HG03521 (cell line): Measurements from ENCODE around the gene USP21.

ENCODE experiments used
- ATAC-seq: cut with Tn5 transposase; IDR thresholded peaks from one replicate; pipeline ENCODE4 v1.9.1; 2021; ENCODE audit warnings: mild to moderate bottlenecking, moderate library complexity; ENCODE audit not compliant: unreplicated experiment

USP21 gene

GRCh38 chr1:161192476-161193465 is 33.5 kb downstream of the USP21 start:
- ATAC-seq = no peak

GRCh38 chr1:161193561-161194235 is 34.4 kb downstream of the USP21 start:
- ATAC-seq = no peak

GRCh38 chr1:161195171-161195570 is 35.9 kb downstream of the USP21 start:
- no peak for ATAC-seq

GRCh38 chr1:161196111-161196510 is 36.8 kb downstream of the USP21 start:
- ATAC-seq = no peak

DNA sequence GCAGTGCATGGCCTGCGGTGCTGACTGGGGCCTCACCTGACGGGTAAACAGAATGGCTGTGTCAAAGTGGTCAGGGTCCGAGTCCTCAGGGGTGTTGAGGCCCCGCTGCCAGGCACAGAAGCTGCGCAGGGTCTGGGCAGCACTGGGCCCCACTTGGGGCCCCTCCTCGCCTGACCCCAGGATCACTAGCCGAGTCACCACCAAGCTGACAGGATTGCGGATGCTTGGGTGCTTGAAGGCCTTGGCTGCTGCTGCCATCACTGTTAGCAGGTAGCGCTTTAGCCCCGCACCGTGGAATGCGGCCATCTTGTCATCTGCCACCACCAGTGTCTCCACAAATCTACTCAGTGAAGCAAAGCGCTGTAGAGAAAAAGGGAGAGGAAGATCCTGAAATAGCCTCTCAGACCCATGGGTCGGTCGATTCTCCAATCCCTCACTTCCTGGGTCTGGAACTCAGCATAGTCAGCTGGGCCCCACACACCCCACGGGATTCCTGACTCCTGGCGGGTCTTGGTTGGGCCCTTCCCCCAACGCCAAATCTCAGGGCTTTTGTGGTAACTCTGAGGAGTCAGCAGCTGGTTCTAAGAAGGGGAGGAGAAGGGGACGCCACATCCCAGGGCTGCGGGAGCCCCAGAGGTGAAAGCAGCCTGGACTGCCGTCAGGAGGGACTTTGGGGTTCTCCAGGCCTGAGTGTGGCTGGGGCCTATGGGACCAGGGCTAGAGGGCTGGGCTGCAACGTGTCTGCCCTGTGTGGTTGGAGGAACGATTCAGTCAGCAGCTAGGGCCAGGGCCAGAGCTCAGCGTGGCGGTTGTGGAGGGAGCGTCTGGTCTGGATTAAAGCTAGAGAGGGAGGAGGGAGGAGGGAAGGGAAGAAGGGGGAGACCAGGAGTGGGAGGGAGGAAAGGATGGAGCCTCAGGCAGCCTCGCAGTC is 37.5 kb downstream of the USP21 start:
- ATAC-seq = no peak

DNA sequence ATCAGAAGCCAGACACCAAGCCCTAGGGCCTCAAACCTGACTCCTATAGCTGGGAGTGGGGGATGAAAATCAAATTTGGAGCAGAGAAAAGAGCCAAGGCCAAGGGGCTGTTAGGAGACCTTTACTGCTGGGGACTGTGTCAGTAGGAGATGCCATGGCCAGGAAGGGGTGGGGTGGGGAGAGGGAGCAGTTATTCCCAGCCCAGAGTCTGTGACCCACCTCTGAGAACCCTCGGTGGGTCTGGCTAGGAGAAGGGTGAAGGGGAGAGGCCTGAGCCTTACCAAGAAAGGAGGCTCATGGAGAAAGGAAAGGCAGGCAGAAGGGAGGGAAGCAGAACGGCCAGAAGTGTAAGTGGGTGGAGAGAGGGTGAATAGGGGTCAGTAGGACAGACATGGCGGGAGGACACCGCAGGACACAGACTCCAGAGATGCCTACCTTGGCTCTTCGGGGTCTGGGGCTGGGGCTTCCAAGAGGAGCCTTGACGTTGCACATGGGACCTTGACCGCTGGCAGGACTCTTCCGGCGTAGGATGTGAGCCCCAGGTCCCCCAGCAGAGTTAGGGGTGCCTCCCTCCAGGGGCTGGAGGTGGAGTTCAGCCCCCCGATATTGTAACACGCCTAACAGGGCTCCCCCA is 38.4 kb downstream of the USP21 start:
- ATAC-seq = no peak

- ATAC-seq = no peak
Measured at GRCh38 chr1:161198194-161198896, 39.0 kb downstream of the USP21 start.

GRCh38 chr1:161198897-161199431 is 39.7 kb downstream of the USP21 start, which contains the start of gene ADAMTS4:
TSS of gene ADAMTS4 (minus strand) at chr1:161199054. CDS start at chr1:161198627, 427 bp downstream.
- no peak for ATAC-seq

DNA sequence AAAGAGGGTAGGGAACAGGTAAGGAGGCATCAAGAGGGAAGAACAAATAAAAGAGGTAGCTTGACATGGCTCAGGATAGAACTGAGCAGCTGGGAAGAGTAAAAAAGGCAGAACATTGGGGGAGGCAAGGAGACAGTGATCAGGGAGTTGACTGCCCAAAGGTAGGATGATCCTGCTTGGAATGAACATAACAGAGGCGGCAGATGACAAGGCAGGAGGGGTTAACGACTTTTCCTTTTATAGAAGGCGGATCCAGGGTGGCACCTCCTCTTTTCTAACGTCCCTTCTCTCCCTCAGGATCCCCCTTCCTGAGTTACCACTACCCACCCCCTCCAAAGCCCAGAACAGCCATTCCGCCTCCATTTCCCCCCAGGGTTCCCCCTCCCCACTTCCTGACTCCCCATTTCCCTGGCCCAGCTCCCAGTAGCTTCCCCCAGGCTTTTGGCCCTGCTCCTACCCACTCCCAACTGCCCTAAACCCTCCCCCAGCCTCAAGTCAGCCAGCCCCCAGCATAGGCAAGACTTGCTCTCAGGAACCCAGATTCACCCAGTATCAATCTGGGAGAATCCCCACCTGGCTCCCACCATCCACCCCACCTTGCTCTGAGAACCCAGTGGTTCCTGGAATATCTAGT is 40.3 kb downstream of the USP21 start:
- no peak for ATAC-seq

DNA sequence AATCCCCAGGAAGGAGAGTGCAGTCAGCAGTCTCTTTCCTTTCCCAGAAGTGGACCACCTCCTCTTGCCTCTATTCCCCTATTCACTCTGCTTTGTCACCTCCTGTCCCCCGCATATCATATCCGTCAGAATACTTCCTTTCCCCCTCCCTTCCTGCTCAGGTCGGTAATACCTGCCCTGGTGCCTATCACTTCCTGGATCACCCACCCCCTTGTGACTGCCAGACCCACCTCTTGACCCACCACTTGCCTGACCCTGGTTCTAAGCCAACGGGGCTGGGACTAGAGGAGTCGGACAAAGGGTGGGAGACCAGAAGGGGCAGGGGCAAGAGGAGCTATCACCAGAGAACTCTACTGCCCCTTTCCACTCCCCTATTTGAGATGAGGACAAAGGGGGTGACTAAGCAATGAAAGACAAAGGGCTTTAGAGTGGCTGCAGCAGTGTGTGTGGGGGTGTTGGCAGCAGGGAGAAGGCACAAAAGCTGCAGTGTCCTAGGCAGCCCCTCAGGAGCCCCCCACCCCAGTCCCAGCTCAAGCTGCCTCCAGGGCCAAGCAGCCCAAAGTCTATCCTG is 41.2 kb downstream of the USP21 start:
- no peak for ATAC-seq

DNA sequence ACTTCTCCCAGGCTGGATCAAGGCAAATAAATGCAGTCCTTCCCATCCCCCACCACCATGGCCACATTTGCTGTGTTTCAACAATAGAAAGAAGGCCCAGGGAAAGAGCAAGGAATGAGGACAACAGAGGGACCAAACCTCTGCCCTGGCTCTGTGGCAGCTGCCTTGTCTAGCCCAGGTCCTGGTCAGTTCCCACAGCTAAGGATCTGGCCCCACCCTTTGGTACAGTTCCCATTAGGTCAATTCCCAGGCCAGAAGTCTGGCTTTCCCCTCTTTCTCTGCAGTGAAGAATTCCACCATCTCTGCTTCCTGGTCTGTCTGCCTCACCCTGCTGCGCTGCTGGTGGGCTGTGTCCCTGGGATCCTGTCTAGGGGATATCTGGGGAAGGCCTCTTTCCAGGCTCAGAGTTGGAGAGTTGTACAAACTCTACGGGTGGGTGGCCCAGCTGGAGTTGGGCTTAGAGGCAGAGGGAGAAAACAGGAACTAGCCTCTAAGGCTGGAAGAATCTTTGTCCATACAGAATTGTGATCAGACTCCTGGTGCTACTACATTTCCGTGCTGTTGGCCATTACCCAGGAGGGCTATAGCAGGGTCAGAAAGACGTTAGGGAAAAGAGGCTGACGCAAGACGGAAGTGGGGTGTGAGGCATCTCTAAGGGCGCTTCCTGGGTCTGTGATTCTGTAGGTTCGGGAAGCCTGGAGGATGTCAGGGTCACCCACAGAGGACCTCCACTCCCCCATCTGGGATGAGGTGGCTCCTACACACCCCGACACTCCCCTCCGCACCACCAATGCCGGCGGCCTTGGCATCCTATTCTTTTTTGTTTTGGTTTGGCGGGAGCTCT is 41.9 kb downstream of the USP21 start:
- ATAC-seq = no peak

- ATAC-seq = peak; percentile 98
Measured at GRCh38 chr1:161201836-161202712, 42.8 kb downstream of the USP21 start, which contains the start of gene NDUFS2. TSS of gene NDUFS2 (plus strand) at chr1:161202367. CDS start at chr1:161202386, 19 bp downstream.

DNA sequence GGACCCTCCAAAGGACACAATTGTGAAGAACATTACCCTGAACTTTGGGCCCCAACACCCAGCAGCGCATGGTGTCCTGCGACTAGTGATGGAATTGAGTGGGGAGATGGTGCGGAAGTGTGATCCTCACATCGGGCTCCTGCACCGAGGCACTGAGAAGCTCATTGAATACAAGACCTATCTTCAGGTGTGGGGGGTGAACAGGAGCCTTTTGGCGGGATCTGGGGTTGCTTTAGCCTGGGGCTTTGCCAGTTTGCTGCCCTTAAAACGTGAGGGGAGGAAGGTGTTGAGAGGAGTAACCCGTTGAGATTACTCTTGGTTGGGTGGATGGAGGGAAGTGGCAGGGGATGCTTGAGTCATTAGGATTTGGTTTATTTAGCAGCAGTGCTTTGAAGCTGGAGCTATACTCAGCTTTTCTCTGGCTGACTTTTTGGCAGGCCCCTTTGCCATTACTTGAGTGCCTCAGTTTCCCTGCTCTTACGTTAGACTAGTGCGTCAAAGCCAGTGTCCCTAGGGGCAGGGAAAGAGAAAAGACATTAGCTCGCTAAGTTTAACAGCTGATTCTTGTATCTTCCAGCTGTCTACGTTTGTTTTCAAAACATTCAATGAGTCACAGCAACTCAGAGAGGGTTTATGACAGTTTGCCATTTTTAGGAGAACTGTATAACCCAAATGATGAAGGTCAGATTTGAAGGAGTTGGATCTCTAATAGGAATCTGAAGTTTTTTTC is 47.3 kb downstream of the USP21 start:
- no peak for ATAC-seq

DNA sequence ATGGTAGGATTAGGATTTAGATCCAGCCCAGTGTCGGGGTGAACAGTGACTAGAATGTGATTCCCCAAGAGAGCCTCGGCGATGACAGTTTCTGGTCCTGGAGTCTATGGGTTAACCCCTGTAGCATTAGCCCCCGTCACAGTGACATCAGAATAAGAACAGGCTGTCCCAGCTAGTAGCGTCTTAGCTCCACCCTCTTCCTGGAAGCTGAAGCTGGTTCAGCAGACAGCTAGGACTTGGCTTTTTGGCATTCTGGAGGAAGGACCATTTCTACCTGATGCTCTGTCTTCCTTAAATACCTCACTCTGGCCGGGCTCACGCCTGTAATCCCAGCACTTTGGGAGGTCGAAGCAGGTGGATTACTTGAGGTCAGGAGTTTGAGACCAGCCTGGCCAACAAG is 47.9 kb downstream of the USP21 start:
- ATAC-seq = no peak

GRCh38 chr1:161209790-161210409 is 50.6 kb downstream of the USP21 start:
- ATAC-seq = no peak

DNA sequence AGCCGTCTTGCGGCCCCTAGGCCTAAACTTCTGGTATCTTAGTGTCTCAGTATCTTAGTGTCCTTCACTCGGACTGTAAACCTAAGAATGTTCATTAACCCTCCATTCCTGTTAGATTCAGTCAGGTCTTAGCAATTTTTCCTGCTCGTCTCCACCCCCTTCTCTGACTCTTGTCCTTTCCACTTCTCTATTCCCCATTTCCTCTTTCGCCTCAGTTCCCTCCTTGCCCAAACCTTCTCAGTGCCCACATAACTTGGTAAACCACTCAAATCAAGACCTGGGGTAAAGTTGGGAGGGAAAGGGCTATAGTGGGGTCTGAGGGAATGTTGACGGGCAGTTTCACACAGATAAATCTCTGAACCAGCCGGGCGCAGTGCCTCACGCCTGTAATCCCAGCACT is 55.1 kb downstream of the USP21 start:
- ATAC-seq = no peak
